ENCODE measurements around the gene EFHC2.
A peak's percentile ranks its signal among the peaks of the same experiment; 100 is the strongest.
"Not testable (repeated sequence)": the region's sequence is repeated elsewhere in the genome, so short reads cannot be mapped to it uniquely, and the experiment has no call there.

EFHC2 gene

GRCh38 chrX:44291468-44292092 is 51.9 kb downstream of the EFHC2 start:
- DNase-seq, result no peak

GRCh38 chrX:44290718-44291117 is 52.8 kb downstream of the EFHC2 start:
- no peak for DNase-seq

- DNase-seq, result no peak
Measured at GRCh38 chrX:44282753-44283152, 60.7 kb downstream of the EFHC2 start.

- no peak for DNase-seq
Measured at GRCh38 chrX:44280116-44280515, 63.4 kb downstream of the EFHC2 start.

- no peak for DNase-seq
Measured at GRCh38 chrX:44274096-44274495, 69.4 kb downstream of the EFHC2 start.

GRCh38 chrX:44267861-44268260 is 75.6 kb downstream of the EFHC2 start:
- no peak for DNase-seq

GRCh38 chrX:44267116-44267515 is 76.4 kb downstream of the EFHC2 start:
- no peak for DNase-seq

- no peak for DNase-seq
Measured at GRCh38 chrX:44265559-44265958, 77.9 kb downstream of the EFHC2 start.

- DNase-seq, result no peak
Measured at GRCh38 chrX:44264936-44265335, 78.5 kb downstream of the EFHC2 start.

- no peak for DNase-seq
Measured at GRCh38 chrX:44261286-44261685, 82.2 kb downstream of the EFHC2 start.

GRCh38 chrX:44260609-44261008 is 82.9 kb downstream of the EFHC2 start:
- DNase-seq, result no peak

- not testable (repeated sequence) for DNase-seq
Measured at GRCh38 chrX:44255742-44256141, 87.7 kb downstream of the EFHC2 start.

- no peak for DNase-seq
Measured at GRCh38 chrX:44253575-44253942, 89.9 kb downstream of the EFHC2 start.

- peak; percentile 37 for DNase-seq
Measured at GRCh38 chrX:44252688-44253574, 90.5 kb downstream of the EFHC2 start.

- no peak for DNase-seq
Measured at GRCh38 chrX:44247468-44247867, 96.0 kb downstream of the EFHC2 start.

GRCh38 chrX:44246826-44247225 is 96.6 kb downstream of the EFHC2 start:
- no peak for DNase-seq

- peak; percentile 4 for DNase-seq
Measured at GRCh38 chrX:44245733-44246132, 97.7 kb downstream of the EFHC2 start.

GRCh38 chrX:44244008-44244407 is 99.5 kb downstream of the EFHC2 start:
- no peak for DNase-seq

- no peak for DNase-seq
Measured at GRCh38 chrX:44241546-44241945, 101.9 kb downstream of the EFHC2 start.

- DNase-seq, result no peak
Measured at GRCh38 chrX:44240036-44240435, 103.4 kb downstream of the EFHC2 start.

GRCh38 chrX:44239036-44239435 is 104.4 kb downstream of the EFHC2 start:
- DNase-seq, result no peak

- DNase-seq, result no peak
Measured at GRCh38 chrX:44235534-44235933, 107.9 kb downstream of the EFHC2 start.

GRCh38 chrX:44234541-44234940 is 108.9 kb downstream of the EFHC2 start:
- DNase-seq, result no peak

GRCh38 chrX:44234116-44234515 is 109.4 kb downstream of the EFHC2 start:
- no peak for DNase-seq
